Astrocyte (in vitro differentiated cells and primary cell): Measurements from ENCODE around the gene ALG5. TPM values are rescaled to one million over a fixed set of nuclear protein-coding genes. Genes with fewer than 3 reads are reported as not detected.

ENCODE experiments used
- DNase-seq: peaks from one replicate; pipeline ENCODE4 v3.0.0-alpha.2; 2010; ENCODE audit warnings: low read depth
- FAIRE-seq: peaks from 2 replicates; lab custom pipeline; 2011; peaks lifted over from hg19 to GRCh38; lab: Jason Lieb, UNC
- H2AFZ ChIP-seq: 2 replicates; pipeline ENCODE4 v1.6.0; 2012; ENCODE audit warnings: low read depth, low read length, inconsistent platforms
- H3K27ac ChIP-seq: 2 replicates; pipeline ENCODE4 v1.5.1; 2011; ENCODE audit warnings: low read depth, low read length, inconsistent platforms
- H3K27me3 ChIP-seq: 2 replicates; pipeline ENCODE4 v1.6.0; 2011; ENCODE audit warnings: low read length, inconsistent platforms; ENCODE audit not compliant: insufficient read depth
- H3K36me3 ChIP-seq: 2 replicates; pipeline ENCODE4 v1.5.1; 2011; ENCODE audit warnings: low read length, inconsistent platforms; ENCODE audit not compliant: insufficient read depth
- H3K4me1 ChIP-seq: 2 replicates; pipeline ENCODE4 v1.5.1; 2011; ENCODE audit warnings: low read length, inconsistent platforms; ENCODE audit not compliant: insufficient read depth
- H3K4me2 ChIP-seq: 2 replicates; pipeline ENCODE4 v1.6.0; 2012; ENCODE audit warnings: low read length, inconsistent platforms
- H3K4me3 ChIP-seq: 2 replicates; pipeline ENCODE4 v1.5.1; 2011; ENCODE audit warnings: low read depth, mild to moderate bottlenecking, low read length, inconsistent platforms; ENCODE audit not compliant: insufficient read depth
- H3K79me2 ChIP-seq: 2 replicates; pipeline ENCODE4 v1.6.0; 2012; ENCODE audit warnings: mild to moderate bottlenecking, low read length, inconsistent platforms; ENCODE audit not compliant: insufficient read depth
- H3K9ac ChIP-seq: 2 replicates; pipeline ENCODE4 v1.6.0; 2012; ENCODE audit warnings: mild to moderate bottlenecking, low read length, inconsistent platforms
- H3K9me3 ChIP-seq: 2 replicates; pipeline ENCODE4 v1.5.1; 2012; ENCODE audit warnings: low read depth, mild to moderate bottlenecking, low read length, inconsistent platforms; ENCODE audit not compliant: insufficient read depth
- H4K20me1 ChIP-seq: 2 replicates; pipeline ENCODE4 v1.6.0; 2012; ENCODE audit warnings: low read length, inconsistent platforms; ENCODE audit not compliant: insufficient read depth
- H3K27ac Mint-ChIP-seq: one replicate; pipeline ENCODE4 v1.8.0; 2021; ENCODE audit warnings: mild to moderate bottlenecking, mixed read lengths; ENCODE audit not compliant: unreplicated experiment
- H3K27me3 Mint-ChIP-seq: one replicate; pipeline ENCODE4 v1.8.0; 2021; ENCODE audit warnings: low read depth, mixed read lengths; ENCODE audit not compliant: unreplicated experiment
- H3K36me3 Mint-ChIP-seq: one replicate; pipeline ENCODE4 v1.8.0; 2021; ENCODE audit warnings: low read depth, mixed read lengths; ENCODE audit not compliant: unreplicated experiment
- H3K4me1 Mint-ChIP-seq: one replicate; pipeline ENCODE4 v1.8.0; 2021; ENCODE audit warnings: low read depth, mixed read lengths; ENCODE audit not compliant: unreplicated experiment
- H3K4me3 Mint-ChIP-seq: one replicate; pipeline ENCODE4 v1.8.0; 2021; ENCODE audit warnings: mild to moderate bottlenecking, moderate library complexity, mixed read lengths; ENCODE audit not compliant: unreplicated experiment
- H3K9me3 Mint-ChIP-seq: one replicate; pipeline ENCODE4 v1.8.0; 2021; ENCODE audit warnings: mild to moderate bottlenecking, mixed read lengths; ENCODE audit not compliant: unreplicated experiment
- EZH2 ChIP-seq: IDR thresholded peaks from 2 replicates; pipeline ENCODE4 v1.6.1; 2012; ENCODE audit warnings: mild to moderate bottlenecking, low read length, inconsistent platforms; ENCODE audit not compliant: insufficient read depth
- total RNA-seq: library from RNA; stranded (reverse); gene quantifications from 2 replicates; pipeline ENCODE4 v1.2.1, GENCODE V29; 2021
- TF ChIP-seq, protein P1 (sequence below): IDR thresholded peaks from 2 replicates; pipeline ENCODE4 v1.5.1; 2011; ENCODE audit warnings: low read depth, mild to moderate bottlenecking, inconsistent platforms, low read length, moderate library complexity; ENCODE audit not compliant: insufficient read depth

ALG5 gene
- total RNA-seq, 1 donor from 2014 or later: 26.3 TPM

DNA sequence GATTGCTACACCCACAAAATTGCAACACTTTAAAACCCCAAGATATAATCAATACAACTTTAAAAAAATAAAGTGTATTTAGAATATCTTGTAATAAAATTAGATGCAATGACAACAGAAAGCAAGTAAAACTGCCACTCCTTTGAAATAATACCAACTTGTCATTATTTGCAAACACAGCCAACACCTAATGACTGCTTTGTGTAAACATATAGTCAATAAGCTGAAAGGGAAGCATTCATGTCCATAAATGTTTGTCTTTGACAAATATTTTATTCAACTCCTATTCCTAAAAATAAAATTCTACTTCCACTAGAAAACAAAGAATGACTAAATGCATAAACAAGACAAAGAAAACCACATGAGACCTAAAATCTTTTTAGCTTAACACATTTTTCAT, 85.7 kb downstream of the ALG5 start:
- Histone ChIP-seq H3K27ac (no peak overlapping the region), H3K9me3 (no peaks in the 10 kb centered on the region), H3K36me3 (no peaks in the 10 kb centered on the region), H2AFZ (no peak overlapping the region), H3K9ac (no peak overlapping the region), H3K4me3 (no peak overlapping the region), H3K4me1 (peaks cover 2% of the 10 kb centered on the region), H3K27me3 (no peaks in the 10 kb centered on the region), H3K4me2 (no peak overlapping the region), H4K20me1 (no peaks in the 10 kb centered on the region), H3K79me2 (no peaks in the 10 kb centered on the region)
- H3K27me3 Mint-ChIP-seq: peaks cover 3% of the 10 kb centered on the region
- H3K9me3 Mint-ChIP-seq: no peaks in the 10 kb centered on the region
- TF ChIP-seq, protein P1, sequence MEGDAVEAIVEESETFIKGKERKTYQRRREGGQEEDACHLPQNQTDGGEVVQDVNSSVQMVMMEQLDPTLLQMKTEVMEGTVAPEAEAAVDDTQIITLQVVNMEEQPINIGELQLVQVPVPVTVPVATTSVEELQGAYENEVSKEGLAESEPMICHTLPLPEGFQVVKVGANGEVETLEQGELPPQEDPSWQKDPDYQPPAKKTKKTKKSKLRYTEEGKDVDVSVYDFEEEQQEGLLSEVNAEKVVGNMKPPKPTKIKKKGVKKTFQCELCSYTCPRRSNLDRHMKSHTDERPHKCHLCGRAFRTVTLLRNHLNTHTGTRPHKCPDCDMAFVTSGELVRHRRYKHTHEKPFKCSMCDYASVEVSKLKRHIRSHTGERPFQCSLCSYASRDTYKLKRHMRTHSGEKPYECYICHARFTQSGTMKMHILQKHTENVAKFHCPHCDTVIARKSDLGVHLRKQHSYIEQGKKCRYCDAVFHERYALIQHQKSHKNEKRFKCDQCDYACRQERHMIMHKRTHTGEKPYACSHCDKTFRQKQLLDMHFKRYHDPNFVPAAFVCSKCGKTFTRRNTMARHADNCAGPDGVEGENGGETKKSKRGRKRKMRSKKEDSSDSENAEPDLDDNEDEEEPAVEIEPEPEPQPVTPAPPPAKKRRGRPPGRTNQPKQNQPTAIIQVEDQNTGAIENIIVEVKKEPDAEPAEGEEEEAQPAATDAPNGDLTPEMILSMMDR: no peak
- no peak for TF ChIP-seq EZH2
- no peaks in the 10 kb centered on the region for H3K36me3 Mint-ChIP-seq
- H3K27ac Mint-ChIP-seq: no peak overlapping the region
- H3K4me3 Mint-ChIP-seq: no peak overlapping the region
- peaks cover 3% of the 10 kb centered on the region for H3K4me1 Mint-ChIP-seq
- FAIRE-seq (no peak), DNase-seq (no peak)

DNA sequence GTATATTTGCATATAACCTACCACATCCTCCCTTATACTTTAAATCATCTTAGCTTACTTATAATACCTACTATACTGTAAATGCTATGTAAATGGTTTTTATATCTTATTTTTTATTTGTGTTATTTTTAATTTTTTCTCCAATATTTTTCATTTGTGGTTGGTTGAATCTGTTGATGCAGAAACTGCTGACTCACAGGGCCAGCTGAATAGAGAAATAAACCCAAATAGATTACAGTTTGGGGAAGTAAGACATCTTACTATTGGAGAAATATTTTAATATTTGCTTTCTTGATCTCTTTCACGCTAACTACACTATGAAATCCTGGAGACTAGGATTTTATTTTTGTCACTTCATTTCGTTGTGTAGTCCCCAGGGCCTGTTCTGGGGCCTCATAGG, 86.2 kb downstream of the ALG5 start:
- Histone ChIP-seq H3K4me3 (no peak overlapping the region), H4K20me1 (no peaks in the 10 kb centered on the region), H3K9ac (no peak overlapping the region), H3K27me3 (no peaks in the 10 kb centered on the region), H3K4me1 (no peaks in the 10 kb centered on the region), H2AFZ (no peak overlapping the region), H3K9me3 (no peaks in the 10 kb centered on the region), H3K4me2 (no peak overlapping the region), H3K36me3 (no peaks in the 10 kb centered on the region), H3K27ac (no peak overlapping the region), H3K79me2 (no peaks in the 10 kb centered on the region)
- peaks cover 3% of the 10 kb centered on the region for H3K27me3 Mint-ChIP-seq
- no peak overlapping the region for H3K4me3 Mint-ChIP-seq
- no peaks in the 10 kb centered on the region for H3K9me3 Mint-ChIP-seq
- no peak for TF ChIP-seq EZH2
- TF ChIP-seq, protein P1: no peak
- no peak for DNase-seq
- H3K27ac Mint-ChIP-seq: no peak overlapping the region
- no peak for FAIRE-seq
- no peaks in the 10 kb centered on the region for H3K36me3 Mint-ChIP-seq
- peaks cover 2% of the 10 kb centered on the region for H3K4me1 Mint-ChIP-seq

DNA sequence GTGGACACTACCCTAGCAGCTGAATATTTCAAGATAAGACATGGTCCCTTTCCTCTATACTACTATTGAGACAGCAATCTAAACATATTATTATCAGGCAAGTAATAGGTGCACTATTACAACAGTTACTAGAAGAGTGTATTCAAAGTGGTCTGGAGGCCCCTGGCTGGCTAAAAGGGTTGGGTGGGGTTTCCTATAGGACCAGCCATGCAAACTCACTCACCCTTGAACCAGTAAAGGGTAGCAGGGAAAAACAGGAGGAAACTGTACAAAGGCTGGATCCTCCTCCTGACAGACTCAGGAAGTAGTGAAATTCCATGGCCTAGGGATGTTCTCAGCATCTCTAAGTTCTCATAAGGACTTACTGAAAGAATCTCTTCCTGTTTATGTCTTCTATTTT, 86.8 kb downstream of the ALG5 start:
- H3K27me3 Mint-ChIP-seq: peaks cover 3% of the 10 kb centered on the region
- no peaks in the 10 kb centered on the region for H3K79me2 ChIP-seq
- peaks cover 2% of the 10 kb centered on the region for H3K4me1 Mint-ChIP-seq
- H3K9ac ChIP-seq: no peak overlapping the region
- DNase-seq (no peak), FAIRE-seq (no peak)
- H3K9me3 ChIP-seq: no peaks in the 10 kb centered on the region
- TF ChIP-seq EZH2: no peak
- TF ChIP-seq, protein P1: no peak
- H2AFZ ChIP-seq: no peak overlapping the region
- H3K36me3 ChIP-seq: no peaks in the 10 kb centered on the region
- H4K20me1 ChIP-seq: no peaks in the 10 kb centered on the region
- H3K4me2 ChIP-seq: no peak overlapping the region
- no peaks in the 10 kb centered on the region for H3K36me3 Mint-ChIP-seq
- no peak overlapping the region for H3K27ac ChIP-seq
- H3K4me3 Mint-ChIP-seq: no peak overlapping the region
- H3K9me3 Mint-ChIP-seq: no peaks in the 10 kb centered on the region
- H3K4me1 ChIP-seq: no peaks in the 10 kb centered on the region
- no peak overlapping the region for H3K27ac Mint-ChIP-seq
- H3K27me3 ChIP-seq: no peaks in the 10 kb centered on the region
- H3K4me3 ChIP-seq: no peak overlapping the region
